ENCODE data around the gene NFS1.

Gene NFS1

DNA sequence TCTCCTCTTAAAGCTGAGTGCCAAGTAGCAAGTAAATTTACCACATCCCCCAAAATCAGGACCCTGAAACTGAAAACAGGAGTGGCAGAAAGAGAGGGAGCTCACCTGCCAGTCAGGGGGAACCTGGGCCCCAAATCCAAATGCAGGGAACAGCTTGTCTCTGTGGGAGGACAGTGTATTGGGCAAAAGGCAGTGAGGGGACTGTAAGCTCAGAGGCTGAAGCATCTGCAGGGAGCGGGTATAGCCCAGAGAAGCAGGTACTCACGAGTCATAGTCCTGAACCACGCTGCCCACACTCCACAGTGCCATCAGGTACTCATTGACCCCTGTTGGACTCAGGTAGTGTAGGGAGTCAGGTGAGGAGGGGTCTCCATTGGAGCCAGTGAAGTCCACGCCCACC is 68.5 kb downstream of the NFS1 start:
- DNase-seq (ENCODE audit: insufficient read length, low spot score) (no peak), FAIRE-seq (no peak)
- TF ChIP-seq, protein P1, sequence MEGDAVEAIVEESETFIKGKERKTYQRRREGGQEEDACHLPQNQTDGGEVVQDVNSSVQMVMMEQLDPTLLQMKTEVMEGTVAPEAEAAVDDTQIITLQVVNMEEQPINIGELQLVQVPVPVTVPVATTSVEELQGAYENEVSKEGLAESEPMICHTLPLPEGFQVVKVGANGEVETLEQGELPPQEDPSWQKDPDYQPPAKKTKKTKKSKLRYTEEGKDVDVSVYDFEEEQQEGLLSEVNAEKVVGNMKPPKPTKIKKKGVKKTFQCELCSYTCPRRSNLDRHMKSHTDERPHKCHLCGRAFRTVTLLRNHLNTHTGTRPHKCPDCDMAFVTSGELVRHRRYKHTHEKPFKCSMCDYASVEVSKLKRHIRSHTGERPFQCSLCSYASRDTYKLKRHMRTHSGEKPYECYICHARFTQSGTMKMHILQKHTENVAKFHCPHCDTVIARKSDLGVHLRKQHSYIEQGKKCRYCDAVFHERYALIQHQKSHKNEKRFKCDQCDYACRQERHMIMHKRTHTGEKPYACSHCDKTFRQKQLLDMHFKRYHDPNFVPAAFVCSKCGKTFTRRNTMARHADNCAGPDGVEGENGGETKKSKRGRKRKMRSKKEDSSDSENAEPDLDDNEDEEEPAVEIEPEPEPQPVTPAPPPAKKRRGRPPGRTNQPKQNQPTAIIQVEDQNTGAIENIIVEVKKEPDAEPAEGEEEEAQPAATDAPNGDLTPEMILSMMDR (IDR thresholded peaks at IDR 0.05; ENCODE audit: insufficient read depth, missing control alignments), result no peak

DNA sequence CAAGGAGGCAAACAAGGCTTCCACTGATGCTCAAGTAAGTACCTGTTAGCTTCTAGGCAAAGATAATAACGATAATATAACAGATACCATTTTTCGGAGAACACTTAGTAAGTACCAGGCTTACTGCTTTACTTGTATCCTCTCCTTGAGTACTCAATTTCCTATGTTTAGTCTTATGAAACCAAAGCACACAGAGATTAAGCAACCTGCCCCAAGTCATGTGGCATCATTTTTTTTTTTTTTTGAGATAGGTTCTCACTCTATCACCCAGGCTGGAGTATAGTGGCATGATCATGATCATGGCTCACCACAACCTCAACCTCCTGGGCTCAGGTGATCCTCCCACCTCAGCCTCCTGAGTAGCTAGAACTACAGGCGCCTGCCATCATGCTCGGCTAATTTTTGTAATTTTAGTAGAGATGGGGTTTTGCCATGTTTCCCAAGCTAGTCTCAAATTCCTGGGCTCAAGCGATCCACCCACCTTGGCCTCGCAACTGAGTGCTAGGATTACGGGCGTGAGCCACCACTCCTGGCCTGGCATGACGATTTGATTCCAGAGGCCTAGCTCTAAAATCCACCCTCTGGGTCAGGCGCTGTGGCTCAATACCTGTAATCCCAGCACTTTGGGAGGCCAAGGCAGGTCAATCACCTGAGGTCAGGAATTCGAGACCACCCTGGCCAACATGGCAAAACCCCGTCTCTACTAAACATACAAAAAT is 69.6 kb downstream of the NFS1 start:
- no peak for FAIRE-seq
- no peak for DNase-seq (ENCODE audit: insufficient read length, low spot score)
- TF ChIP-seq, protein P1 (IDR thresholded peaks at IDR 0.05; ENCODE audit: insufficient read depth, missing control alignments), result no peak

DNA sequence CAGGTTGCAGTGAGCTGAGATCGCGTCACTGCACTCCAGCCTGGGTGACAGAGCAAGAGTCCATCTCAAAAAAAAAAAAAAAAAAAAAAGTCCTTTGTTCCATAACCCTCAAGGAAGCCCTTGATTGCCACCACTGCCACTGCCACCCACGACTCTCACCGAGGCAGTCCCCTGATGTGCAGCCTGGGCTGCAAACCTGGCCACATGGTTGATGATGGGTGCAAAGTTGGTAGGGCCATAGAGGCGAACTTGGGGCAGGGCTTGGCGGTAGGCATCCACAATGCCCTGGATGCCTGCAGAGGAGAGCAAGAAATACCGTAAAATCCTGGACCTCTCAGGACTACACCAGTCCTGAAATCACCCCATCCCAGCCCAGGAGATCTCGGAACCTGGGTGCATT is 72.0 kb downstream of the NFS1 start:
- TF ChIP-seq, protein P1 (IDR thresholded peaks at IDR 0.05; ENCODE audit: insufficient read depth, missing control alignments), result no peak
- DNase-seq (ENCODE audit: insufficient read length, low spot score), result no peak
- FAIRE-seq, result no peak

DNA sequence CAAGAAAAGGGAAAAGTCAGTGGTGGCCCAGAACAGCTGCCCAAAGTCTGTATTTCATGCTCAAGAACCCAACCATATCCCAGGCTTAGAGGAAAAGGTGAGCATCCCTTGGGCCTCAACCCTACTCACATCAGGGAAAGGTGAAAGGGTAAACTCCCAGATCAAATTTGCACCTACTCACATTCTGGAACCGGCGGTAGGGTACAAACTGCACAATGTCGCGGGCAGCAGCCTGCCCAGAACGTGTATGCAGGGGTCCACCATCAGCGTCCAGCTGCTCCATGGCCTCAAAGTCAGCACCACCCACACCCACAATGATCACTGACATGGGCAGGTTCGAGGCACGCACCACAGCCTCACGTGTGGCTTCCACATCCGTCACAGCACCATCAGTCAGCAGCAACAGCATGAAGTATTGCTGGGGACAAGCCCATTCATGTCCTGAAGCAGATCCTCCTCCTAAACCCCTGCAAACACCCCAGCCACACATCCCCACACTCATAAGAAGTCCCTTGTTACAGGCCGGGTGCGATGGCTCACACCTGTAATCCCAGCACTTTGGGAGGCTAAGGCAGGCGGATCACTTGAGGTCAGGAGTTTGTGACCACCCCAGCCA is 72.7 kb downstream of the NFS1 start:
- TF ChIP-seq, protein P1 (IDR thresholded peaks at IDR 0.05; ENCODE audit: insufficient read depth, missing control alignments), result no peak
- FAIRE-seq (no peak), DNase-seq (ENCODE audit: insufficient read length, low spot score) (no peak)

DNA sequence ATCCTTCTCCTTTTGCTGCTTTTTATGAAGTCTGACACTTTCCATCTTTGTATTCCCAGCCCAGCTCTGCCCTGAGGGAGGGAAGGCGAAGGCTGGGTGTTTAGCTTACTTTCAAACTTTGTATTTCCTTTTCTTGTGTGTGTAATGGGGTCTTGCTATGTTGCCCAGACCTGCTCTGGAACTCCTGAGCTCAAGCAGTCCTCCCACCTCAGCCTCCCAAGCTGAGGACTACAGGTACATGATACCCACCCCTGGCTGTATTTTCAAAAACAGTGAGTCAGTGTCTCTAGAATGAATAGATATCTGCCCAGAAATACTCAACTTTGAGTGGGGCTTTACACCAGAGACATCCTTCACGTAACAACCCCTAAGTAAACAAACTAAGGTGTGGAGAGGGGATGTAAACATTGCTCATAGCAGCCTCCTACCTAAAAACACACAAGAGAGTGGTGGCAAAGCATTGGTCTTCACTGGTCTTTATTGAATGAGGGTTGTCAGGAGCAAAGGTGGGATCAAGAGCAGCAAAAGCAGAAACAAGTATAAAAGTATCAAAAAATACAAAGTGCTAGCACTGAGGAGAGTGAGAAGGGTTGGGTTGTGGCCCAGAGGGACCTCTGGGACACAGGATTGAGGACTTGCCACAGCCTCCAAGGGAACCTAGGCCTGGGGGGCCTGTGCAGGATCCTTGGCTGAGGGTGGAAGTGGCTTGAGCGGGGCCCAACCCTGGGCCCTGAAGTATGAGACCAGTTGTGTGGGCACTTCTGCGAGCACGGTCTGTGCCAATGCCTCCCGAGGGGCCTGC is 73.4 kb downstream of the NFS1 start:
- TF ChIP-seq, protein P1 (IDR thresholded peaks at IDR 0.05; ENCODE audit: insufficient read depth, missing control alignments), result no peak
- FAIRE-seq, result no peak
- no peak for DNase-seq (ENCODE audit: insufficient read length, low spot score)

DNA sequence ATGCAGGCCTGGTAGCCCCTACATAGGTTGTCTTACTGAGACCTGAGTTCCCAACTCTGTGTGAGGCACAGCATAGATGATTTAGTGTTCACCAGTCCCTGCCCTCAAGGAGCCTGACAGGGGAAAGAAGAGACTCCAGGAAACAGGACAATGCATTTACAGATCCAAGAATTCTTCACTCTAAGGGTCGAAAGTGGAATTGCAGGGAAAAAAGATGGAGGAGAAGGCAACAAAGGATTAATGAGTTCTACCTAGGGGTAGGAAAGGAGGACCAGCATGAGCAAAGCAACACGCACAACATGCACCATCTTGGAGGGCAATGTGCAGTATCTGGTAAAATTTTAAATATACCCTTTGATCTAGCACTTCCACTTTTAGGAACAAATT is 77.6 kb downstream of the NFS1 start:
- TF ChIP-seq, protein P1 (IDR thresholded peaks at IDR 0.05; ENCODE audit: insufficient read depth, missing control alignments), result no peak
- DNase-seq (ENCODE audit: insufficient read length, low spot score) (no peak), FAIRE-seq (no peak)

All from D721Med (cell line).